HEK293 (cell line): ENCODE data around the gene GNAS.

Experiments used
- KLF1 ChIP-seq: fragments of 450-650 bp; formaldehyde crosslinking; IDR thresholded peaks from 2 replicates; pipeline ENCODE4 v1.5.1; 2016; ENCODE audit warnings: missing biosample characterization, missing genetic modification characterization
- MEIS1 ChIP-seq: sonication (generic); formaldehyde crosslinking; IDR thresholded peaks from 2 replicates; pipeline ENCODE4 v1.8.1; 2022; ENCODE audit warnings: missing genetic modification reagents, mild to moderate bottlenecking, borderline replicate concordance
- REST ChIP-seq: fragments of 450-650 bp; formaldehyde crosslinking; IDR thresholded peaks from 2 replicates; pipeline ENCODE4 v1.5.1; 2016; ENCODE audit warnings: missing biosample characterization, missing genetic modification characterization
- SCRT2 ChIP-seq: fragments of 450-650 bp; formaldehyde crosslinking; IDR thresholded peaks from 2 replicates; pipeline ENCODE4 v1.5.1; 2016; ENCODE audit warnings: missing biosample characterization, missing genetic modification characterization
- TRIM28 ChIP-seq: IDR thresholded peaks from 2 replicates; pipeline ENCODE4 v1.6.1; 2011; ENCODE audit warnings: low read length, control low read depth, borderline replicate concordance
- ZBTB1 ChIP-seq: fragments of 450-650 bp; formaldehyde crosslinking; IDR thresholded peaks from 2 replicates; pipeline ENCODE4 v1.5.1; 2016; ENCODE audit warnings: missing biosample characterization, missing genetic modification characterization
- ZBTB48 ChIP-seq: fragments of 450-650 bp; formaldehyde crosslinking; IDR thresholded peaks from 2 replicates; pipeline ENCODE4 v1.5.1; 2016; ENCODE audit warnings: missing biosample characterization, missing genetic modification characterization
- ZBTB8A ChIP-seq: fragments of 450-650 bp; formaldehyde crosslinking; IDR thresholded peaks from 2 replicates; pipeline ENCODE4 v1.5.1; 2016; ENCODE audit warnings: missing biosample characterization, missing genetic modification characterization
- ZFP37 ChIP-seq: fragments of 450-650 bp; formaldehyde crosslinking; IDR thresholded peaks from 2 replicates; pipeline ENCODE4 v1.5.1; 2016; ENCODE audit warnings: missing biosample characterization, missing genetic modification characterization
- TF ChIP-seq, protein P1 (sequence below): fragments of 450-650 bp; formaldehyde crosslinking; IDR thresholded peaks from 2 replicates; pipeline ENCODE4 v1.5.1; 2016; ENCODE audit warnings: missing biosample characterization, missing genetic modification characterization
- TF ChIP-seq, protein P2 (sequence below): fragments of 450-650 bp; formaldehyde crosslinking; IDR thresholded peaks from 2 replicates; pipeline ENCODE4 v1.5.1; 2016; ENCODE audit warnings: missing biosample characterization, missing genetic modification characterization
- TF ChIP-seq, protein P3 (sequence below): fragments of 450-650 bp; formaldehyde crosslinking; IDR thresholded peaks from 2 replicates; pipeline ENCODE4 v1.5.1; 2016; ENCODE audit warnings: missing biosample characterization, missing genetic modification characterization
- TF ChIP-seq, protein P4 (sequence below): fragments of 450-650 bp; IDR thresholded peaks from 2 replicates; pipeline ENCODE4 v1.5.1; 2018; ENCODE audit warnings: missing biosample characterization, mild to moderate bottlenecking, missing genetic modification characterization

DNA sequence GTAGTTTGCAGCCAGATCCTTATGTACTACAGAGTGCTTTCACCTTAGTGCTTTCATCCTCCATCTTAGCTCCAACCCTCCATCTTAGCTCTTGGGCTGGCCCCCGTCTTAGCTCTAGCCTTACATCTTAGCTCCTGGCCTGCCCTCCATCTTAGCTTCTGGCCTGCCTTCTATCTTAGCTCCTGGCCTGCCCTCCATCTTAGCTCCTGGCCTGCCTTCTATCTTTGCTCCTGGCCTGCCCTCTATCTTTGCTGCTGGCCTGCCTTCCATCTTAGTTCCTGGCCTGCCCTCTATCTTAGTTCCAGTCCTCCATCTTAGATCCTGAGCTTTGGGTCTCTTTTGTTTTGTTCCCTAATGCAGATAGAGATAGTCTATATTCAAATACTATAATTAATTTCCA, 22.0 kb downstream of the GNAS start:
- TF ChIP-seq ZFP37 (tag by site-specific recombination) (no peak), KLF1 (tag by site-specific recombination) (no peak), ZBTB1 (no peak), SCRT2 (tag by site-specific recombination) (no peak), REST (tag by site-specific recombination) (no peak), TRIM28 (no peak), MEIS1 (CRISPR knock-in tag) (no peak), ZBTB8A (tag by site-specific recombination) (no peak), ZBTB48 (tag by site-specific recombination) (no peak)
- TF ChIP-seq, protein P1, sequence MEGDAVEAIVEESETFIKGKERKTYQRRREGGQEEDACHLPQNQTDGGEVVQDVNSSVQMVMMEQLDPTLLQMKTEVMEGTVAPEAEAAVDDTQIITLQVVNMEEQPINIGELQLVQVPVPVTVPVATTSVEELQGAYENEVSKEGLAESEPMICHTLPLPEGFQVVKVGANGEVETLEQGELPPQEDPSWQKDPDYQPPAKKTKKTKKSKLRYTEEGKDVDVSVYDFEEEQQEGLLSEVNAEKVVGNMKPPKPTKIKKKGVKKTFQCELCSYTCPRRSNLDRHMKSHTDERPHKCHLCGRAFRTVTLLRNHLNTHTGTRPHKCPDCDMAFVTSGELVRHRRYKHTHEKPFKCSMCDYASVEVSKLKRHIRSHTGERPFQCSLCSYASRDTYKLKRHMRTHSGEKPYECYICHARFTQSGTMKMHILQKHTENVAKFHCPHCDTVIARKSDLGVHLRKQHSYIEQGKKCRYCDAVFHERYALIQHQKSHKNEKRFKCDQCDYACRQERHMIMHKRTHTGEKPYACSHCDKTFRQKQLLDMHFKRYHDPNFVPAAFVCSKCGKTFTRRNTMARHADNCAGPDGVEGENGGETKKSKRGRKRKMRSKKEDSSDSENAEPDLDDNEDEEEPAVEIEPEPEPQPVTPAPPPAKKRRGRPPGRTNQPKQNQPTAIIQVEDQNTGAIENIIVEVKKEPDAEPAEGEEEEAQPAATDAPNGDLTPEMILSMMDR (tag by site-specific recombination): no peak
- TF ChIP-seq, protein P2, sequence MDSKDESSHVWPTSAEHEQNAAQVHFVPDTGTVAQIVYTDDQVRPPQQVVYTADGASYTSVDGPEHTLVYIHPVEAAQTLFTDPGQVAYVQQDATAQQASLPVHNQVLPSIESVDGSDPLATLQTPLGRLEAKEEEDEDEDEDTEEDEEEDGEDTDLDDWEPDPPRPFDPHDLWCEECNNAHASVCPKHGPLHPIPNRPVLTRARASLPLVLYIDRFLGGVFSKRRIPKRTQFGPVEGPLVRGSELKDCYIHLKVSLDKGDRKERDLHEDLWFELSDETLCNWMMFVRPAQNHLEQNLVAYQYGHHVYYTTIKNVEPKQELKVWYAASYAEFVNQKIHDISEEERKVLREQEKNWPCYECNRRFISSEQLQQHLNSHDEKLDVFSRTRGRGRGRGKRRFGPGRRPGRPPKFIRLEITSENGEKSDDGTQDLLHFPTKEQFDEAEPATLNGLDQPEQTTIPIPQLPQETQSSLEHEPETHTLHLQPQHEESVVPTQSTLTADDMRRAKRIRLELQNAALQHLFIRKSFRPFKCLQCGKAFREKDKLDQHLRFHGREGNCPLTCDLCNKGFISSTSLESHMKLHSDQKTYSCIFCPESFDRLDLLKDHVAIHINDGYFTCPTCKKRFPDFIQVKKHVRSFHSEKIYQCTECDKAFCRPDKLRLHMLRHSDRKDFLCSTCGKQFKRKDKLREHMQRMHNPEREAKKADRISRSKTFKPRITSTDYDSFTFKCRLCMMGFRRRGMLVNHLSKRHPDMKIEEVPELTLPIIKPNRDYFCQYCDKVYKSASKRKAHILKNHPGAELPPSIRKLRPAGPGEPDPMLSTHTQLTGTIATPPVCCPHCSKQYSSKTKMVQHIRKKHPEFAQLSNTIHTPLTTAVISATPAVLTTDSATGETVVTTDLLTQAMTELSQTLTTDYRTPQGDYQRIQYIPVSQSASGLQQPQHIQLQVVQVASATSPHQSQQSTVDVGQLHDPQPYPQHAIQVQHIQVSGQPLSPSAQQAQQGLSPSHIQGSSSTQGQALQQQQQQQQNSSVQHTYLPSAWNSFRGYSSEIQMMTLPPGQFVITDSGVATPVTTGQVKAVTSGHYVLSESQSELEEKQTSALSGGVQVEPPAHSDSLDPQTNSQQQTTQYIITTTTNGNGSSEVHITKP (tag by site-specific recombination): no peak
- TF ChIP-seq, protein P3, sequence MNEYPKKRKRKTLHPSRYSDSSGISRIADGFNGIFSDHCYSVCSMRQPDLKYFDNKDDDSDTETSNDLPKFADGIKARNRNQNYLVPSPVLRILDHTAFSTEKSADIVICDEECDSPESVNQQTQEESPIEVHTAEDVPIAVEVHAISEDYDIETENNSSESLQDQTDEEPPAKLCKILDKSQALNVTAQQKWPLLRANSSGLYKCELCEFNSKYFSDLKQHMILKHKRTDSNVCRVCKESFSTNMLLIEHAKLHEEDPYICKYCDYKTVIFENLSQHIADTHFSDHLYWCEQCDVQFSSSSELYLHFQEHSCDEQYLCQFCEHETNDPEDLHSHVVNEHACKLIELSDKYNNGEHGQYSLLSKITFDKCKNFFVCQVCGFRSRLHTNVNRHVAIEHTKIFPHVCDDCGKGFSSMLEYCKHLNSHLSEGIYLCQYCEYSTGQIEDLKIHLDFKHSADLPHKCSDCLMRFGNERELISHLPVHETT (tag by site-specific recombination): no peak
- TF ChIP-seq, protein P4, sequence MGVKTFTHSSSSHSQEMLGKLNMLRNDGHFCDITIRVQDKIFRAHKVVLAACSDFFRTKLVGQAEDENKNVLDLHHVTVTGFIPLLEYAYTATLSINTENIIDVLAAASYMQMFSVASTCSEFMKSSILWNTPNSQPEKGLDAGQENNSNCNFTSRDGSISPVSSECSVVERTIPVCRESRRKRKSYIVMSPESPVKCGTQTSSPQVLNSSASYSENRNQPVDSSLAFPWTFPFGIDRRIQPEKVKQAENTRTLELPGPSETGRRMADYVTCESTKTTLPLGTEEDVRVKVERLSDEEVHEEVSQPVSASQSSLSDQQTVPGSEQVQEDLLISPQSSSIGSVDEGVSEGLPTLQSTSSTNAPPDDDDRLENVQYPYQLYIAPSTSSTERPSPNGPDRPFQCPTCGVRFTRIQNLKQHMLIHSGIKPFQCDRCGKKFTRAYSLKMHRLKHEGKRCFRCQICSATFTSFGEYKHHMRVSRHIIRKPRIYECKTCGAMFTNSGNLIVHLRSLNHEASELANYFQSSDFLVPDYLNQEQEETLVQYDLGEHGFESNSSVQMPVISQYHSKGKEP (tag by site-specific recombination): no peak
